ENCODE results near the gene FBXO2. TPM values are rescaled to one million over a fixed set of nuclear protein-coding genes. Genes with fewer than 3 reads are reported as not detected.

FBXO2 gene
- total RNA-seq, 1 experiment from 2014 or later, result 81.1 TPM

DNA sequence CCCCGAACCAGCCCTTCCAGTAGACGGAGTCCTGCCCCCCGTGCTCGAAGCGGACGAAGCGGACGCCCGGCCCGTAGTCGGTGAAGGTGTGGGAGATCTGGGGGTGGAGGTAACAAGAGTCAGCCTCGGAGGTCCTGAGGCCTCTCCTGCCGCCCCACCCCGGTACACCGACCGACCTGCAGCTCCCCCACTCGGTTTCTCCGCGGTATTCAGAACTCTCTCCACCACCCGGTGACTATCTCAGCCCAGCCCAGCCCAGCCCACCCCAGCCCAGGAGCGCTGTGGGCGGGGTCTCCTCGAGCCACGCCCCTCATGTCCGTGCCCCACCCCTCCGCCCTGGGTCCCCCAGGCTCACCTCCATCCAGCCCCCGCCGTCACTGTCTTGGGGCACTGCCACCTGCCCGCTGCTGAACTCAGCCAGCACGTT is 5.5 kb downstream of the FBXO2 start (continued):
- TF ChIP-seq, protein P1, sequence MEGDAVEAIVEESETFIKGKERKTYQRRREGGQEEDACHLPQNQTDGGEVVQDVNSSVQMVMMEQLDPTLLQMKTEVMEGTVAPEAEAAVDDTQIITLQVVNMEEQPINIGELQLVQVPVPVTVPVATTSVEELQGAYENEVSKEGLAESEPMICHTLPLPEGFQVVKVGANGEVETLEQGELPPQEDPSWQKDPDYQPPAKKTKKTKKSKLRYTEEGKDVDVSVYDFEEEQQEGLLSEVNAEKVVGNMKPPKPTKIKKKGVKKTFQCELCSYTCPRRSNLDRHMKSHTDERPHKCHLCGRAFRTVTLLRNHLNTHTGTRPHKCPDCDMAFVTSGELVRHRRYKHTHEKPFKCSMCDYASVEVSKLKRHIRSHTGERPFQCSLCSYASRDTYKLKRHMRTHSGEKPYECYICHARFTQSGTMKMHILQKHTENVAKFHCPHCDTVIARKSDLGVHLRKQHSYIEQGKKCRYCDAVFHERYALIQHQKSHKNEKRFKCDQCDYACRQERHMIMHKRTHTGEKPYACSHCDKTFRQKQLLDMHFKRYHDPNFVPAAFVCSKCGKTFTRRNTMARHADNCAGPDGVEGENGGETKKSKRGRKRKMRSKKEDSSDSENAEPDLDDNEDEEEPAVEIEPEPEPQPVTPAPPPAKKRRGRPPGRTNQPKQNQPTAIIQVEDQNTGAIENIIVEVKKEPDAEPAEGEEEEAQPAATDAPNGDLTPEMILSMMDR (IDR thresholded peaks at IDR 0.05 in 2 of 3, conservative IDR thresholded peaks at IDR 0.05 in 1 of 3; ENCODE audit: borderline replicate concordance in 1 of 3, insufficient read depth in 1 of 3, low read depth in 2 of 3, low read length in 2 of 3), result no peak
- TF ChIP-seq SP1 (IDR thresholded peaks at IDR 0.05; ENCODE audit: low read depth), result no peak
- TF ChIP-seq POLR2A (IDR thresholded peaks at IDR 0.05; ENCODE audit: borderline replicate concordance, extremely low read depth, insufficient read depth, insufficient read length), result no peak
- TF ChIP-seq EZH2 (IDR thresholded peaks at IDR 0.05), result no peak
- TF ChIP-seq POLR2AphosphoS5 (IDR thresholded peaks at IDR 0.05; ENCODE audit: low read depth, low read length), result no peak
- TF ChIP-seq RAD21 (IDR thresholded peaks at IDR 0.05; ENCODE audit: low read depth), result no peak
- no peak for TF ChIP-seq SRF (IDR thresholded peaks at IDR 0.05; ENCODE audit: low read depth)

GRCh38 chr1:11648039-11648438 is 6.2 kb downstream of the FBXO2 start:
- DNase-seq (ENCODE audit: low read depth, low spot score) (no peak), ATAC-seq (no peak)
- Histone ChIP-seq H3K36me3 (ENCODE audit: control insufficient read depth in 1 of 2, insufficient read depth in 2 of 2, low read length in 2 of 2) (no peaks in the 10 kb centered on the region), H3K4me2 (ENCODE audit: low read length) (no peak overlapping the region), H3K4me1 (ENCODE audit: control insufficient read depth in 1 of 2, insufficient read depth in 2 of 2, low read length in 2 of 2) (peaks cover 23 to 37% of the 10 kb centered on the region in 2 experiments; a peak in 3 of 4 replicates), H3K79me2 (ENCODE audit: insufficient read depth, low read length) (peaks cover 7% of the 10 kb centered on the region; the same call in 1 of the 2 replicates), H4K20me1 (ENCODE audit: insufficient read depth) (no peaks in the 10 kb centered on the region), H3K9me2 (ENCODE audit: insufficient read depth) (no peaks in the 10 kb centered on the region), H3K4me3 (replicated peaks in 1 of 2; ENCODE audit: low read depth in 1 of 2, low read length in 2 of 2) (no peak overlapping the region), H3K9ac (ENCODE audit: low read length) (no peak overlapping the region), H3K27ac (ENCODE audit: low read depth, low read length) (no peak overlapping the region), H3K27me3 (ENCODE audit: insufficient read depth, low read length) (no peaks in the 10 kb centered on the region), H3K9me3 (ENCODE audit: control insufficient read depth in 1 of 2, insufficient read depth in 1 of 2, low read depth in 1 of 2, low read length in 2 of 2) (no peaks in the 10 kb centered on the region), H2AFZ (ENCODE audit: low read depth, low read length, poor library complexity, severe bottlenecking) (no peak overlapping the region)
- BruUV-seq (replicated peaks), result no TSS peak
- POLR2A ChIA-PET, result no interaction called here
- CTCF ChIA-PET, result no interaction called here
- intact Hi-C loops (cut with micrococcal nuclease), result no loop called here
- TF ChIP-seq MAX (IDR thresholded peaks at IDR 0.05) (no peak), TCF7L2 (IDR thresholded peaks at IDR 0.05; ENCODE audit: borderline replicate concordance, extremely low read depth, insufficient read depth, insufficient read length) (no peak), CEBPB (IDR thresholded peaks at IDR 0.05; ENCODE audit: low read depth) (no peak), POLR2AphosphoS5 (IDR thresholded peaks at IDR 0.05; ENCODE audit: low read depth, low read length) (no peak), SIN3A (IDR thresholded peaks at IDR 0.05; ENCODE audit: low read depth) (no peak), JUND (IDR thresholded peaks at IDR 0.05) (no peak), ZFX (IDR thresholded peaks at IDR 0.05) (no peak), POLR2A (IDR thresholded peaks at IDR 0.05; ENCODE audit: borderline replicate concordance, extremely low read depth, insufficient read depth, insufficient read length) (no peak), CBX3 (IDR thresholded peaks at IDR 0.05; ENCODE audit: low read depth) (no peak), RAD21 (IDR thresholded peaks at IDR 0.05; ENCODE audit: low read depth) (no peak), SP1 (IDR thresholded peaks at IDR 0.05; ENCODE audit: low read depth) (no peak), EGR1 (IDR thresholded peaks at IDR 0.05; ENCODE audit: low read depth) (no peak), SRF (IDR thresholded peaks at IDR 0.05; ENCODE audit: low read depth) (no peak), EZH2 (IDR thresholded peaks at IDR 0.05) (no peak), ELF1 (IDR thresholded peaks at IDR 0.05; ENCODE audit: borderline replicate concordance, low read depth) (no peak), YY1 (IDR thresholded peaks at IDR 0.05; ENCODE audit: extremely low read depth, insufficient replicate concordance, low read depth, low read length) (no peak)
- TF ChIP-seq, protein P2, sequence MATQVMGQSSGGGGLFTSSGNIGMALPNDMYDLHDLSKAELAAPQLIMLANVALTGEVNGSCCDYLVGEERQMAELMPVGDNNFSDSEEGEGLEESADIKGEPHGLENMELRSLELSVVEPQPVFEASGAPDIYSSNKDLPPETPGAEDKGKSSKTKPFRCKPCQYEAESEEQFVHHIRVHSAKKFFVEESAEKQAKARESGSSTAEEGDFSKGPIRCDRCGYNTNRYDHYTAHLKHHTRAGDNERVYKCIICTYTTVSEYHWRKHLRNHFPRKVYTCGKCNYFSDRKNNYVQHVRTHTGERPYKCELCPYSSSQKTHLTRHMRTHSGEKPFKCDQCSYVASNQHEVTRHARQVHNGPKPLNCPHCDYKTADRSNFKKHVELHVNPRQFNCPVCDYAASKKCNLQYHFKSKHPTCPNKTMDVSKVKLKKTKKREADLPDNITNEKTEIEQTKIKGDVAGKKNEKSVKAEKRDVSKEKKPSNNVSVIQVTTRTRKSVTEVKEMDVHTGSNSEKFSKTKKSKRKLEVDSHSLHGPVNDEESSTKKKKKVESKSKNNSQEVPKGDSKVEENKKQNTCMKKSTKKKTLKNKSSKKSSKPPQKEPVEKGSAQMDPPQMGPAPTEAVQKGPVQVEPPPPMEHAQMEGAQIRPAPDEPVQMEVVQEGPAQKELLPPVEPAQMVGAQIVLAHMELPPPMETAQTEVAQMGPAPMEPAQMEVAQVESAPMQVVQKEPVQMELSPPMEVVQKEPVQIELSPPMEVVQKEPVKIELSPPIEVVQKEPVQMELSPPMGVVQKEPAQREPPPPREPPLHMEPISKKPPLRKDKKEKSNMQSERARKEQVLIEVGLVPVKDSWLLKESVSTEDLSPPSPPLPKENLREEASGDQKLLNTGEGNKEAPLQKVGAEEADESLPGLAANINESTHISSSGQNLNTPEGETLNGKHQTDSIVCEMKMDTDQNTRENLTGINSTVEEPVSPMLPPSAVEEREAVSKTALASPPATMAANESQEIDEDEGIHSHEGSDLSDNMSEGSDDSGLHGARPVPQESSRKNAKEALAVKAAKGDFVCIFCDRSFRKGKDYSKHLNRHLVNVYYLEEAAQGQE (IDR thresholded peaks at IDR 0.05; ENCODE audit: low read depth), result no peak
- RAD21 ChIA-PET (ENCODE audit: low non-redundant PET in 1 of 2, low total read pairs in 2 of 2, uncharacterized antibody in 2 of 2, unreplicated experiment in 2 of 2), result no interaction called here
